ENCODE results near the gene OXSR1.

DNA sequence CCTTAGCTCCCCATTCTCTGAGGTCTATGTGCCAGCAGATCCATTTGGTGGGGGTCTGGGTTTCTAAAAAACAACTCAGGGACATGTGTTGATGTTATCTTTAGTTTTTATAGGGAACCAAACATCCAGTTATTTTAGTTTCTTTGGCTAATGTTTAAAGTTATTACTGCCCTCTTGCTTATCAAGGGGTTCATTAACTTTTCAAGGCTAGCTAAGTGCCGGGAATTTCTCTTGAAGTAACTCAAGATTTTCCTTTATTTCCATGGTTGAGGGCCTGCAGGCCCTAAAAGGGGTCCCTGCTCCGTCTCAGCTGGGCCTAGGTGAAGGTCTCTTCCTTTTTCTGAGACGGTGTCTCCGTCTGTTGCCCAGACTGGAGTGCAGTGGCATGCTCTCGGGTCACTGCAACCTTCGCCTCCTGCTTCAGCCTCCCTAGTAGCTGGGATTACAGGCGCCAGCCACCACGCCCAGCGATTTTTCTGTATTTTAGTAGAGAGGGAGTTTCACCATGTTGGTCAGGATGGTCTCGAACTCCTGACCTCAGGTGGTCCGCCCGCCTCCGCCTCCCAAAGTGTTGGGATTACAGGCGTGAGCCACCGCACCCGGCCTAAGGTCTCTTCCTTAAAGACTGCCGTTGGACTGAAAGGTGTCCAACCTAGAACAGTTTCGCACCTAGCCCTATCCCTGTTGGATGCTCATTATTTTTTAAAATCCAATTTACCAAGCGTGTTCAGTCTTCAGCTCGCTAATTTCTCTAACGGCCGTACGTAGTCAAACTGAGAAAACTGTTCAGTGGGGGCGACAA is 1.3 kb upstream of the OXSR1 start:
- TF ChIP-seq EZH2 (IDR thresholded peaks at IDR 0.05): no peak
- no peak for TF ChIP-seq POLR2AphosphoS5 (IDR thresholded peaks at IDR 0.05; ENCODE audit: borderline replicate concordance, low read depth, low read length)
- no peak for TF ChIP-seq FOXP2 (optimal IDR thresholded peaks at IDR 0.05; ENCODE audit: control extremely low read depth, extremely low read length, insufficient read depth)

All from SK-N-MC (cell line).